ENCODE data around the gene MTHFD2L. TPM values are rescaled to one million over a fixed set of nuclear protein-coding genes. Genes with fewer than 3 reads are reported as not detected.

The MTHFD2L gene
- total and polyA plus RNA-seq, 9 of the 15 experiments (the other 6 are each of a cell fraction or from before 2014, with no cell fraction given) = 10.0 to 39.0 (median 26.0) TPM

DNA sequence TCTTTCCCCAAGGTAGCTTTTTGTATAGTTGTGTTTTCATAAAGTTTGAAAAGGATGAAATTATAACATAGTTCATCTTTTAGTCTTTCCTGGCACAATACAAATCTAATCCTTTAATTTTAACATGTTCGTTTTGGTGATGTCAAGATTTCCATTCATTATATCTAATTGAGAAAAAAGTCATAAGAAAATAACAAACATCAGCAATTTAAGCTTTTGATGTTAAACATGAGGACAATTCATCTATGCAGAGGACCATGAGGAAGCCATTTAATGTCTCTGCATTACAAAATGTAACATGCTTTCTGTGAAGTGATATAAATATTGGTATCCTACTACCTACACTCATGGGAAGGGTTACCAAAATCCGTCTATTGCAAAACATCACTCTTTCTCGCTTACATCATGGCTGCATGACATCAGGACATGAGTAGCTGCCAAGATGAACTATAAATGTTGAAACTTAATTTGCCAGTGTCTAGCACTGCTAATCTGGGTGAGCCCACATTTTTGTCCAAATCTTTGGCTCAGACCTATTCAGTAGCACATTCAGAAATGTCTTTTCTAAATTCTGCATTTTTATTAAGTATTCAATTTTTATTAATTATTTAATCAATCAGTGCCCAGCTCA lies 159.8 kb downstream of the MTHFD2L start:
- no peaks in the 10 kb centered on the region for H3K27me3 ChIP-seq (ENCODE audit: control insufficient read depth in 2 of 2, insufficient read depth in 2 of 2, low read length in 2 of 2)
- H3K4me1 ChIP-seq (replicated peaks in 1 of 2; ENCODE audit: control insufficient read depth in 2 of 2, insufficient read depth in 2 of 2, low read length in 2 of 2) = peaks cover 5 to 9% of the 10 kb centered on the region in 2 experiments; a peak in 4 of 5 replicates
- ChIA-PET POLR2A (interaction anchor here (0.7 to 1.0 kb wide), 3 partner anchors 10 to 353 kb away, joined by 3 read pairs; no protein-coding TSS in a partner anchor), CTCF (ENCODE audit: low intra/inter-chr PET ratio) (no interaction called here)
- WGBS (ENCODE audit: insufficient coverage, low coverage, missing lambda C conversion rate) = 61% methylated on average over 3 of the region's 3 CpGs
- H3K79me2 ChIP-seq (ENCODE audit: control insufficient read depth, insufficient read depth, low read length) = peaks cover 95% of the 10 kb centered on the region
- H3K9ac ChIP-seq (ENCODE audit: insufficient read depth in 1 of 2, low read depth in 2 of 2, low read length in 2 of 2) = no peak overlapping the region
- H2AFZ ChIP-seq (ENCODE audit: low read depth, low read length) = no peak overlapping the region
- in situ Hi-C loops (cut with MboI) = loop anchor here (10.0 kb wide), 1 partner anchor 217 kb away; no protein-coding TSS in a partner anchor
- H3K27ac ChIP-seq (ENCODE audit: extremely low read depth, low read depth, low read length) = no peak overlapping the region
- no peak overlapping the region for H3K4me2 ChIP-seq (ENCODE audit: insufficient read depth, low read length)
- no peaks in the 10 kb centered on the region for H4K20me1 ChIP-seq (replicated peaks; ENCODE audit: control insufficient read depth, insufficient read depth, low read length)
- ATAC-seq = no peak
- DNase-seq (ENCODE audit: extremely low read depth in 1 of 4, low spot score in 3 of 4) = no peak
- TF ChIP-seq ZNF316 (IDR thresholded peaks at IDR 0.05) = peak; percentile 74
- TF ChIP-seq CREBBP (IDR thresholded peaks at IDR 0.05; ENCODE audit: low read depth, low read length) = no peak
- TF ChIP-seq CEBPG (CRISPR knock-in tag; IDR thresholded peaks at IDR 0.05) = no peak
- TF ChIP-seq CEBPG (tag; conservative IDR thresholded peaks at IDR 0.05 in 1 of 2, IDR thresholded peaks at IDR 0.05 in 1 of 2) = 0 out of 4 replicates have a peak, but pooled peaks of 1 of the 2 experiments have one; percentile 8
- peak; percentile 65 for TF ChIP-seq C11orf30 (IDR thresholded peaks at IDR 0.05; ENCODE audit: low read depth)
- no peak for TF ChIP-seq DNMT1 (IDR thresholded peaks at IDR 0.05)
- no peak for TF ChIP-seq MXI1 (IDR thresholded peaks at IDR 0.05; ENCODE audit: low read depth, low read length)
- TF ChIP-seq CEBPB (tag; IDR thresholded peaks at IDR 0.05) = 0 out of 2 replicates have a peak, but pooled peaks have one; percentile 32
- no peaks in the 10 kb centered on the region for H3K9me3 ChIP-seq (replicated peaks; ENCODE audit: control insufficient read depth, insufficient read depth, low read depth, low read length)
- no peak overlapping the region for H3K4me3 ChIP-seq
- H3K36me3 ChIP-seq (ENCODE audit: control insufficient read depth, insufficient read depth, low read length) = peaks cover 28% of the 10 kb centered on the region; the same call in 2 of the 3 replicates
- no TSS peak for BruUV-seq (replicated peaks)
- FAIRE-seq = no peak
- H3K9me1 ChIP-seq (ENCODE audit: control insufficient read depth, insufficient read depth, low read length) = no peaks in the 10 kb centered on the region
- intact Hi-C loops (cut with micrococcal nuclease) = no loop called here

Measured in K562 (cell line).